HepG2 (cell line): ENCODE data around the gene IPO13. TPM values are rescaled to one million over a fixed set of nuclear protein-coding genes. Genes with fewer than 3 reads are reported as not detected.

Experiments
- KLF9 ChIP-seq: IDR thresholded peaks from 2 replicates; pipeline ENCODE4 v1.6.1; 2016; ENCODE audit warnings: low read depth
- NR2C2 ChIP-seq: sonication (generic); formaldehyde crosslinking; IDR thresholded peaks from 2 replicates; pipeline ENCODE4 v1.4.0; 2020; ENCODE audit warnings: missing genetic modification reagents, mild to moderate bottlenecking, moderate library complexity, borderline replicate concordance
- PHF5A ChIP-seq: IDR thresholded peaks from one replicate; pipeline ENCODE4 v1.6.1; 2018; ENCODE audit warnings: low read depth, missing genetic modification reagents; ENCODE audit not compliant: unreplicated experiment
- POGZ ChIP-seq: sonication (generic); formaldehyde crosslinking; IDR thresholded peaks from 2 replicates; pipeline ENCODE4 v1.4.0; 2020; ENCODE audit warnings: mild to moderate bottlenecking, missing genetic modification reagents
- PRDM15 ChIP-seq: sonication (generic); formaldehyde crosslinking; IDR thresholded peaks from 2 replicates; pipeline ENCODE4 v1.4.0; 2020; ENCODE audit warnings: missing genetic modification reagents
- RBFOX2 ChIP-seq: fragments of 200-400 bp; formaldehyde crosslinking; IDR thresholded peaks from 2 replicates; pipeline ENCODE4 v1.6.1; 2017; ENCODE audit warnings: low read depth, mild to moderate bottlenecking, low read length
- SIN3B ChIP-seq: fragments of 150-350 bp; IDR thresholded peaks from 2 replicates; pipeline ENCODE4 v1.6.1; 2014; ENCODE audit warnings: low read length
- ZNF10 ChIP-seq: sonication (generic); formaldehyde crosslinking; IDR thresholded peaks from 2 replicates; pipeline ENCODE4 v1.4.0; 2020; ENCODE audit warnings: mild to moderate bottlenecking, low read depth, missing genetic modification reagents, borderline replicate concordance
- ZNF513 ChIP-seq: sonication (generic); formaldehyde crosslinking; conservative IDR thresholded peaks from 2 replicates; pipeline ENCODE4 v1.5.0; 2020; ENCODE audit warnings: missing genetic modification reagents
- ZNF646 ChIP-seq: sonication (generic); formaldehyde crosslinking; IDR thresholded peaks from 2 replicates; pipeline ENCODE4 v1.9.0; 2021; ENCODE audit warnings: mild to moderate bottlenecking, missing genetic modification reagents
- ZNF841 ChIP-seq: sonication (generic); formaldehyde crosslinking; IDR thresholded peaks from 2 replicates; pipeline ENCODE4 v1.8.1; 2023; ENCODE audit warnings: missing genetic modification reagents, borderline replicate concordance
- polyA plus RNA-seq, 8 experiments: library from polyadenylated mRNA; depleted of rRNA in 3 of 8; stranded (reverse) in 7 of 8; unstranded in 1 of 8; fragments of >200 nt; fragmentation: Illumina TruSeq in 4 of 8; extraction: Trizol in 4 of 8; gene quantifications; 2 replicates each; pipeline versions ENCODE4 v1.2.1 to v1.2.3, GENCODE V29; 2011 to 2016; ENCODE audit warnings: low read depth in 4 of 8, missing spikeins in 1 of 8, mixed read lengths in 1 of 8; ENCODE audit not compliant: insufficient read depth in 1 of 8
- total RNA-seq, 5 experiments: library from RNA; depleted of rRNA; stranded (reverse); fragments of >200 nt; fragmentation: Illumina TruSeq; extraction: Trizol; gene quantifications; 2 replicates each; pipeline ENCODE4 v1.2.3, GENCODE V29; 2016; ENCODE audit warnings: low read depth in 1 of 5
- TF ChIP-seq, protein P1 (sequence below): sonication (generic); formaldehyde crosslinking; IDR thresholded peaks from 2 replicates; pipeline ENCODE4 v1.4.0; 2020; ENCODE audit warnings: mild to moderate bottlenecking, missing genetic modification reagents
- TF ChIP-seq, protein P2 (sequence below): IDR thresholded peaks from 2 replicates; pipeline ENCODE4 v1.6.1; 2016; ENCODE audit warnings: low read depth, borderline replicate concordance

IPO13 gene
- total and polyA plus RNA-seq, 2 of the 13 experiments (the other 11 are each of a cell fraction or from before 2014, with no cell fraction given): 12.9 to 15.6 TPM

DNA sequence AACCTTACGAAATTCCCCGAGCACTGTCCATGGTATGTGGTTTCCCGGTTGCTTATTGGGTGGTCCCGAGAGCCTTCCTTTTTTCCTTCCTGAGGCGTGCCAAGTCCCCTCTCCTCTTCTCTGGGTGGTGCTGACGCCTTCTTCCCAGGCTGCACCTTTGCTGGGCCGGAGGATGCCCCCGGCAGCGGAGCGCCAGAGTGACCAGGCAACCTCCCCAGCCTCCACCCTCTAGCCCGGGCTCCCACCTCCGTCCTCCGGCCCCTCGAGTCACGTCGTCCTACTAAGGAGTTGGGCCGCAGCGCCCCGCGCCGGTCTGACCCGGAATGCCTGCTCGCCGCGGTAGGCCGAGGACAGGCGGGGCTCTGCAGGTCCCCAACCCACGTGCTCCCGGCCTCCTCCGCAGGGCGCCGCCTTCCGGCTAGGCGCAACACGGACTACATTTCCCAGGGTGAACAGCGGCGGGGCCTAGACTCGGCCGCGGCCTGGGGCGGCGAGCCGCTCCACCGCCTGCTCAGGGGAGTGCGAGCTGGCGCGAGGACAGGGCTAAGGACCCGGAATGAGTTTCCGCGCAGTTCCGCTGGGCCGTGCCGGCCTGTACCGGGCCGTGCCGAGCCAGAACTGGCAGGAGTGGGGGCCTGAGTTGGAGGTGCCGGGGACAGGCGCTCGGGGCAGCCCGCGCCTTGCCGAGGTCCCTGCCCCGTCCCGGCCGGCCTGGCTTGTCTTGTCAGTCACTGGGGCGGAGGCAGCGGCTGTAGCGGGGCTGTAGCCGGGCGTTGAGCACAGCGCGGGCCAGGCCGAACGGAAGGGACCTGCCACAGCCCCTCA, at the start of gene IPO13 (continued):
- no peak for TF ChIP-seq PRDM15 (CRISPR knock-in tag)
- peak; percentile 82 for TF ChIP-seq POGZ (CRISPR knock-in tag)
- TF ChIP-seq ZNF513 (CRISPR knock-in tag): no peak
- TF ChIP-seq NR2C2 (CRISPR knock-in tag): peak; percentile 93
- no peak for TF ChIP-seq KLF9
- TF ChIP-seq ZNF646: peak; percentile 15; the same call in 1 of the 2 replicates
- TF ChIP-seq PHF5A (CRISPR knock-in tag): no peak
- TF ChIP-seq ZNF841 (CRISPR knock-in tag): 0 out of 2 replicates have a peak, but pooled peaks have one; percentile 41
- TF ChIP-seq SIN3B: no peak
- TF ChIP-seq, protein P1, sequence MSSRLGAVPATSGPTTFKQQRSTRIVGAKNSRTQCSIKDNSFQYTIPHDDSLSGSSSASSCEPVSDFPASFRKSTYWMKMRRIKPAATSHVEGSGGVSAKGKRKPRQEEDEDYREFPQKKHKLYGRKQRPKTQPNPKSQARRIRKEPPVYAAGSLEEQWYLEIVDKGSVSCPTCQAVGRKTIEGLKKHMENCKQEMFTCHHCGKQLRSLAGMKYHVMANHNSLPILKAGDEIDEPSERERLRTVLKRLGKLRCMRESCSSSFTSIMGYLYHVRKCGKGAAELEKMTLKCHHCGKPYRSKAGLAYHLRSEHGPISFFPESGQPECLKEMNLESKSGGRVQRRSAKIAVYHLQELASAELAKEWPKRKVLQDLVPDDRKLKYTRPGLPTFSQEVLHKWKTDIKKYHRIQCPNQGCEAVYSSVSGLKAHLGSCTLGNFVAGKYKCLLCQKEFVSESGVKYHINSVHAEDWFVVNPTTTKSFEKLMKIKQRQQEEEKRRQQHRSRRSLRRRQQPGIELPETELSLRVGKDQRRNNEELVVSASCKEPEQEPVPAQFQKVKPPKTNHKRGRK: peak; percentile 67
- TF ChIP-seq, protein P2, sequence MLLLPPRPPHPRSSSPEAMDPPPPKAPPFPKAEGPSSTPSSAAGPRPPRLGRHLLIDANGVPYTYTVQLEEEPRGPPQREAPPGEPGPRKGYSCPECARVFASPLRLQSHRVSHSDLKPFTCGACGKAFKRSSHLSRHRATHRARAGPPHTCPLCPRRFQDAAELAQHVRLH (CRISPR knock-in tag): peak; percentile 99
- no peak for TF ChIP-seq ZNF10 (CRISPR knock-in tag)
- TF ChIP-seq RBFOX2: peak; percentile 84
